HFF-Myc (cell line): Measurements from ENCODE around the gene SVIL.

Source experiments
- DNase-seq: peaks from one replicate; pipeline ENCODE4 v3.0.0-alpha.2; 2011; ENCODE audit warnings: low read depth; ENCODE audit errors: extremely low read depth
- H3K4me3 ChIP-seq: replicated peaks from 2 replicates; pipeline ENCODE4 v1.5.1; 2011; ENCODE audit warnings: low read depth, mild to moderate bottlenecking, control low read depth, low read length
- TF ChIP-seq, protein P1 (sequence below): IDR thresholded peaks from 2 replicates; pipeline ENCODE4 v1.5.1; 2012; ENCODE audit warnings: mild to moderate bottlenecking, low read depth, low read length, control low read depth; ENCODE audit errors: missing control alignments

Gene SVIL

DNA sequence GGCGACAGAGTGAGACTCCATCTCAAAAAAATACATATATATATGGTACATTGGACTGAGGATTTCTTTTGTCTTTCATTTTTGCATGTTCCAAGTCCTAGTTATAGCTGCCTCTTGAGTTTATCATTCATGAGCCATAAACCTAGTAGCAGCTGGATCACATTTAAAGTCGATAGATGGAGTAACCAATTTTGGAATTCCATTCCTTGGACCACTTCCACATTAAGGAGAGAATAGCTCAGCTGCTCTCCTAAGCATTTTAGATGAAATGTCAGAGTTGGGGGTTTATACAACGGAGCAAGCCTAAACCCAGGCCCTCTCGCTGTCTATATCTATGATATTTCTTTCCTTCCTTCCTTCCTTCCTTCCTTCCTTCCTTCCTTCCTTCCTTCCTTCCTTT lies 204.7 kb downstream of the SVIL start:
- TF ChIP-seq, protein P1, sequence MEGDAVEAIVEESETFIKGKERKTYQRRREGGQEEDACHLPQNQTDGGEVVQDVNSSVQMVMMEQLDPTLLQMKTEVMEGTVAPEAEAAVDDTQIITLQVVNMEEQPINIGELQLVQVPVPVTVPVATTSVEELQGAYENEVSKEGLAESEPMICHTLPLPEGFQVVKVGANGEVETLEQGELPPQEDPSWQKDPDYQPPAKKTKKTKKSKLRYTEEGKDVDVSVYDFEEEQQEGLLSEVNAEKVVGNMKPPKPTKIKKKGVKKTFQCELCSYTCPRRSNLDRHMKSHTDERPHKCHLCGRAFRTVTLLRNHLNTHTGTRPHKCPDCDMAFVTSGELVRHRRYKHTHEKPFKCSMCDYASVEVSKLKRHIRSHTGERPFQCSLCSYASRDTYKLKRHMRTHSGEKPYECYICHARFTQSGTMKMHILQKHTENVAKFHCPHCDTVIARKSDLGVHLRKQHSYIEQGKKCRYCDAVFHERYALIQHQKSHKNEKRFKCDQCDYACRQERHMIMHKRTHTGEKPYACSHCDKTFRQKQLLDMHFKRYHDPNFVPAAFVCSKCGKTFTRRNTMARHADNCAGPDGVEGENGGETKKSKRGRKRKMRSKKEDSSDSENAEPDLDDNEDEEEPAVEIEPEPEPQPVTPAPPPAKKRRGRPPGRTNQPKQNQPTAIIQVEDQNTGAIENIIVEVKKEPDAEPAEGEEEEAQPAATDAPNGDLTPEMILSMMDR: no peak
- H3K4me3 ChIP-seq: no peak overlapping the region
- no peak for DNase-seq

DNA sequence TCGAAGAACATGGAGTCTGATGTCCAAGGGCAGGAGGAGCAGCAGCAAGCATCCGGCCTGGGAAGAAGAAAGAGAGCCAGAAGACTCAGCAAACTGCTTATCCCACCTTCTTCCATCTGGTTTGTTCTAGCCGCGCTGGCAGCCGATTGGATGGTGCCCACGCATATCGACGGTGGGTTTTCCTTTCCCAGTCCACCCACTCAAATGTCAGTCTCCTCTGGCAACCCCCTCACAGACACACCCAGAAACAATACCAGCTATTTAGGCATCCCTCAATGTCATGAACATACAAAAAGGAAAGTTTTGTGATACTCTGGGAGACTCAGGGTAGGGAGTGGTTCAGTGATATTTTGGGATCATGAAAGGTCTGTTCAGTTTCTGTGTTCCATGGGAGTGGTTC lies 206.3 kb downstream of the SVIL start:
- no peak for DNase-seq
- TF ChIP-seq, protein P1: no peak
- H3K4me3 ChIP-seq: no peak overlapping the region

DNA sequence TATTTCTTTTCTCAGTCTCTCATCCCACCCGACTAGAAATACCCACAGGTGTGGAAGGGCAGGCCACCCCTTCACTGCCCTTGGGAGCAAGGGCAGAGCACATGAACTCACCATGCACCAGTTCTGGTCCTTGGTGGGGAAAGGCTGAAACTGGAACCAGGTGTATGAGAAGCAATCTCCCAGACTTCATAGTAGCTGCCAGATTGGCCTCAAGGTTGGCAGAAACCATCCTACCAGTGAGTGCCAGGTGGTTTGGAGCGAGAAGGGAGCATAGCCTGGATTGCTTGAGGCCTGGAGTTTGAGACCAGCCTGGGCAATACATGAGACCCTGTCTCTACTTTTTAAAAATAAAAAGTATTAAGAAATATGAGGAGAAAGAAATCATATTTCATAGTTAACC lies 207.1 kb downstream of the SVIL start:
- no peak for DNase-seq

DNA sequence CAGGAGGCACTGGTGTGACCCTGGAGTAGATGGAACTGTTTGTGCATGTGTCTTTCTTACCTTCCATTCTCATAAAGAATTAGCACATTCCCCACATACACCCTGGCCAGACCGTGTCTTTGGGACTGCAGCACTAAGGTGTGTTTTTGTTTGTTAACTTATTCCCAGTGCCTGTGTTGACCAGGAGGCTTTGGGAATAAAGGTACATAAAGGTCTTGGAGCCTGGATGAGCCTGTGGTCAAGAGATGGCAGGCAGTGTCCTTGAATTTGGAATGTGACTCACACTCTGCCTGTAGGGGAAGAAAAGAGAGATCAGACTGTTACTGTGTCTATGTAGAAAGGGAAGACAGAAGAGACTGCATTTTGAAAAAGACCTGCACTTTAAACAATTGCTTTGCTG lies 208.4 kb downstream of the SVIL start:
- no peak overlapping the region for H3K4me3 ChIP-seq
- TF ChIP-seq, protein P1: no peak
- no peak for DNase-seq

More for the DNA sequence above, 207.1 kb downstream of the SVIL start:
- H3K4me3 ChIP-seq: no peak overlapping the region
- TF ChIP-seq, protein P1: no peak

DNA sequence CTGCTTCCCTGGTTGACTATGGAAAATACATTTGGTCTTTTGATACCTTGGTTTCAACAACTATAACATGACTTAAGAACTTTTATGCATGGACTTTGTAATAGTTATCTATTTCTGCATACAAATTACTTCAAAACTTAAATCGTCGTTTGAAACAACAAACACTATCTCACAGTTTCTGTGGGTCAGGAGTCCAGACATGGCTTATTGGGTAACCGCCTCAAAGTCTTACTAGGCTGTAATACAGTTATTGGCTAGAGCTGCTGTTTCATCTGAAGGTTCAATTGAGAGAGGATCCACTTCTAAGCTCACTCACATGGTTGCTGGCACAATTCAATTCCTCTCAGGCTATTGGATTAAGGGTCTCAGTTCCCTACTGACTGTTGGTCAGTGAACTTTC lies 210.8 kb downstream of the SVIL start:
- no peak overlapping the region for H3K4me3 ChIP-seq
- TF ChIP-seq, protein P1: no peak
- no peak for DNase-seq

DNA sequence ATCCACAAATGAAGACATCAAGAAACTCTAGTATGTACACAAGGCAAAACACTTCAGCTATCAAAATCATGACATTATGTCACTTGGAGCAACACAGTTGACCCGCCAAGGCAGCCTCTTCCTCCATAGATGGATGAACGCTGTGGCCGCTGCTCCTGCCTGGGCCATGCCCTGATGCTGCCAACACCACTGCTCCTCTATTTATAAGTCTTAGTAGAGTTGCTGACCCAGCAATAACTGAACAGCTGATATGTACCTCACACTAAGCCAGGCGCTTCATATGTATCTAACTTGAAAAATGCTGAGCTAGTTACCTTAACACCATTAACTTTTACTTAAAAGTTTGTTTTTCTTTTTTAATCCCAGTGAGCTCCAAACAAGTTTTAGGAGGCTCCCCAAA lies 214.0 kb downstream of the SVIL start:
- H3K4me3 ChIP-seq: no peak overlapping the region
- TF ChIP-seq, protein P1: no peak
- no peak for DNase-seq

DNA sequence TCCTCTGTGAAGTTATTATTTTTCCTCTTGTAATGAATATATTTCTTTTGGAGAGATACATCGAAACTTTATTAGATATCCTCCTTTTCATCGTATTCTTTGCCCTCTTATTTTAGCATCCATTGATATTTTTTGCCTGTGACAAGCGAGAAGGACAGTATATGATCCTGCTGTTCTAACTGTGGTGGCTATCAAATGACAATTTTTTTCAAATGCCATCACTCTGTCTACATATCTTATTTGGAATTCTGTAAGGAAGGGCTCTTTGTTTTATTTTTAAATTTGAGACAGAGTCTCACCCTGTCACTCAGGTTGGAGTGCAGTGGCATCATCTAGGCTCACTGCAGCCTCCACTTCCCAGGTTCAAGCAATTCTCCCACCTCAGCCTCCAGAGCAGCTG lies 217.4 kb downstream of the SVIL start:
- TF ChIP-seq, protein P1: no peak
- DNase-seq: no peak
- H3K4me3 ChIP-seq: no peak overlapping the region
